ENCODE measurements around the gene RAB37. TPM values are rescaled to one million over a fixed set of nuclear protein-coding genes. Genes with fewer than 3 reads are reported as not detected.

RAB37 gene
- total and polyA plus RNA-seq, 2 of the 13 experiments (the other 11 are each of a cell fraction or from before 2014, with no cell fraction given), result 0.91 to 3.7 TPM

DNA sequence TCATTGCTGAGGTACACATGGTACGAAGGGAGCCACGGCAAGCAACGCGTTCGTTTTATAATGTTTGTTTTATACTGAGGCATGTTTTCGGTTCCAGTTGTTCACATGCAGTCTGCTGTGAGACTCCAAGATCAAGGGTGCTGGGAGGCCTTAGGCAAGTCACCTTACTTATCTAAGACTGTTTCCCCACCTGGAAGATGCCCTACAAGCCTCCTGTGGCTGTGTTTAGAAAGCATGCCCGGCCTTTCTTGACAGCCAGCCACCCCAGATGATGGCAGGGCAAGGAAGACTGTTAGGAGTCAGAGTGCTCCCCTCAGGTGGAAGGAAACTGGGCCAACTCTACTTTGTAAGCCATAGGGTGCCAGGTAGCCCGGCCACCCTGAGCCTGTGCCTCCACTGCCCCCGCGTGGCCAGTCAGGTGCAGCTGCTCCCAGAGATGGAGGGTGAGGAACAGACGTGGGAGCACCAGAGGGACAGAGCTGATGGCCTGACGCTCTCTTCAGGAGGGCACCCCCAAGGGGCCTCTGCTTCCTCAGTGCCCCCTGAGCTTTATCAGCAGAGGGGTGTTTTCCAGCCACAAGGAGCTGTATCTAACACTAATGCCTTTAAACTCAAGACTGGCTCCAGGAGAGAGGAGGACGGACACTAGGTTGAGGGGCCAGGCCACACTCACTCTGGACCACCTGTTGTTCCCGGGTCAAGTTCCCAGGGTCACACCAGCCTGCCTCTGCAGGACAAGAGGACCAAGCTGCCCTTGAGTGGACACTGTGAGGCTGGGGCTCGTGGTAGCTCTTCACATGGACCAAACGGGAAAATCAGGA lies 33.7 kb downstream of the RAB37 start (continued):
- TF ChIP-seq, protein P1, sequence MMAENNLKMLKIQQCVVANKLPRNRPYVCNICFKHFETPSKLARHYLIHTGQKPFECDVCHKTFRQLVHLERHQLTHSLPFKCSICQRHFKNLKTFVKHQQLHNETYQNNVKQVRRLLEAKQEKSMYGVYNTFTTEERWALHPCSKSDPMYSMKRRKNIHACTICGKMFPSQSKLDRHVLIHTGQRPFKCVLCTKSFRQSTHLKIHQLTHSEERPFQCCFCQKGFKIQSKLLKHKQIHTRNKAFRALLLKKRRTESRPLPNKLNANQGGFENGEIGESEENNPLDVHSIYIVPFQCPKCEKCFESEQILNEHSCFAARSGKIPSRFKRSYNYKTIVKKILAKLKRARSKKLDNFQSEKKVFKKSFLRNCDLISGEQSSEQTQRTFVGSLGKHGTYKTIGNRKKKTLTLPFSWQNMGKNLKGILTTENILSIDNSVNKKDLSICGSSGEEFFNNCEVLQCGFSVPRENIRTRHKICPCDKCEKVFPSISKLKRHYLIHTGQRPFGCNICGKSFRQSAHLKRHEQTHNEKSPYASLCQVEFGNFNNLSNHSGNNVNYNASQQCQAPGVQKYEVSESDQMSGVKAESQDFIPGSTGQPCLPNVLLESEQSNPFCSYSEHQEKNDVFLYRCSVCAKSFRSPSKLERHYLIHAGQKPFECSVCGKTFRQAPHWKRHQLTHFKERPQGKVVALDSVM (CRISPR knock-in tag; IDR thresholded peaks at IDR 0.05), result no peak
- no peak for TF ChIP-seq FOXP1 (IDR thresholded peaks at IDR 0.05)
- no peak for TF ChIP-seq FOXP1 (CRISPR knock-in tag; IDR thresholded peaks at IDR 0.05)
- TF ChIP-seq ZNF790 (CRISPR knock-in tag; IDR thresholded peaks at IDR 0.05; ENCODE audit: borderline replicate concordance), result no peak
- TF ChIP-seq ZNF251 (CRISPR knock-in tag; IDR thresholded peaks at IDR 0.05), result no peak
- TF ChIP-seq HNRNPUL1 (IDR thresholded peaks at IDR 0.05; ENCODE audit: low read depth, low read length), result no peak
- TF ChIP-seq THYN1 (CRISPR knock-in tag; IDR thresholded peaks at IDR 0.05; ENCODE audit: borderline replicate concordance, low read depth), result no peak
- no peak for TF ChIP-seq ZNF562 (CRISPR knock-in tag; IDR thresholded peaks at IDR 0.05; ENCODE audit: borderline replicate concordance)
- no peak for TF ChIP-seq ZNF10 (CRISPR knock-in tag; IDR thresholded peaks at IDR 0.05; ENCODE audit: borderline replicate concordance, low read depth)
- TF ChIP-seq FOXO1 (CRISPR knock-in tag; IDR thresholded peaks at IDR 0.05), result 0 out of 2 replicates have a peak, but pooled peaks have one; percentile 20
- no peak for TF ChIP-seq KLF15 (CRISPR knock-in tag; IDR thresholded peaks at IDR 0.05; ENCODE audit: borderline replicate concordance)
- TF ChIP-seq HMGA1 (CRISPR knock-in tag; conservative IDR thresholded peaks at IDR 0.05), result no peak
- TF ChIP-seq IKZF4 (CRISPR knock-in tag; IDR thresholded peaks at IDR 0.05; ENCODE audit: borderline replicate concordance, low read depth, not compliant biosample characterization), result no peak
- no peak for TF ChIP-seq NFE2 (CRISPR knock-in tag; IDR thresholded peaks at IDR 0.05)
- no peak for TF ChIP-seq ZNF30 (CRISPR knock-in tag; IDR thresholded peaks at IDR 0.05)
- TF ChIP-seq, protein P2, sequence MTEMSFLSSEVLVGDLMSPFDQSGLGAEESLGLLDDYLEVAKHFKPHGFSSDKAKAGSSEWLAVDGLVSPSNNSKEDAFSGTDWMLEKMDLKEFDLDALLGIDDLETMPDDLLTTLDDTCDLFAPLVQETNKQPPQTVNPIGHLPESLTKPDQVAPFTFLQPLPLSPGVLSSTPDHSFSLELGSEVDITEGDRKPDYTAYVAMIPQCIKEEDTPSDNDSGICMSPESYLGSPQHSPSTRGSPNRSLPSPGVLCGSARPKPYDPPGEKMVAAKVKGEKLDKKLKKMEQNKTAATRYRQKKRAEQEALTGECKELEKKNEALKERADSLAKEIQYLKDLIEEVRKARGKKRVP (CRISPR knock-in tag; IDR thresholded peaks at IDR 0.05), result no peak
- TF ChIP-seq ZNF207 (IDR thresholded peaks at IDR 0.05; ENCODE audit: borderline replicate concordance), result no peak
- TF ChIP-seq ZNF788 (CRISPR knock-in tag; IDR thresholded peaks at IDR 0.05; ENCODE audit: borderline replicate concordance), result peak; percentile 89
- TF ChIP-seq STAG1 (CRISPR knock-in tag; IDR thresholded peaks at IDR 0.05), result peak; percentile 99
- TF ChIP-seq, protein P3, sequence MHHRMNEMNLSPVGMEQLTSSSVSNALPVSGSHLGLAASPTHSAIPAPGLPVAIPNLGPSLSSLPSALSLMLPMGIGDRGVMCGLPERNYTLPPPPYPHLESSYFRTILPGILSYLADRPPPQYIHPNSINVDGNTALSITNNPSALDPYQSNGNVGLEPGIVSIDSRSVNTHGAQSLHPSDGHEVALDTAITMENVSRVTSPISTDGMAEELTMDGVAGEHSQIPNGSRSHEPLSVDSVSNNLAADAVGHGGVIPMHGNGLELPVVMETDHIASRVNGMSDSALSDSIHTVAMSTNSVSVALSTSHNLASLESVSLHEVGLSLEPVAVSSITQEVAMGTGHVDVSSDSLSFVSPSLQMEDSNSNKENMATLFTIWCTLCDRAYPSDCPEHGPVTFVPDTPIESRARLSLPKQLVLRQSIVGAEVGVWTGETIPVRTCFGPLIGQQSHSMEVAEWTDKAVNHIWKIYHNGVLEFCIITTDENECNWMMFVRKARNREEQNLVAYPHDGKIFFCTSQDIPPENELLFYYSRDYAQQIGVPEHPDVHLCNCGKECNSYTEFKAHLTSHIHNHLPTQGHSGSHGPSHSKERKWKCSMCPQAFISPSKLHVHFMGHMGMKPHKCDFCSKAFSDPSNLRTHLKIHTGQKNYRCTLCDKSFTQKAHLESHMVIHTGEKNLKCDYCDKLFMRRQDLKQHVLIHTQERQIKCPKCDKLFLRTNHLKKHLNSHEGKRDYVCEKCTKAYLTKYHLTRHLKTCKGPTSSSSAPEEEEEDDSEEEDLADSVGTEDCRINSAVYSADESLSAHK (CRISPR knock-in tag; IDR thresholded peaks at IDR 0.05; ENCODE audit: borderline replicate concordance), result no peak
- peak; percentile 79; the same call in 1 of the 2 replicates for TF ChIP-seq SMAD1 (CRISPR knock-in tag; IDR thresholded peaks at IDR 0.05; ENCODE audit: borderline replicate concordance, low read depth)
- peak; percentile 44; the same call in 1 of the 2 replicates for TF ChIP-seq MXD4 (CRISPR knock-in tag; IDR thresholded peaks at IDR 0.05)
- TF ChIP-seq, protein P4, sequence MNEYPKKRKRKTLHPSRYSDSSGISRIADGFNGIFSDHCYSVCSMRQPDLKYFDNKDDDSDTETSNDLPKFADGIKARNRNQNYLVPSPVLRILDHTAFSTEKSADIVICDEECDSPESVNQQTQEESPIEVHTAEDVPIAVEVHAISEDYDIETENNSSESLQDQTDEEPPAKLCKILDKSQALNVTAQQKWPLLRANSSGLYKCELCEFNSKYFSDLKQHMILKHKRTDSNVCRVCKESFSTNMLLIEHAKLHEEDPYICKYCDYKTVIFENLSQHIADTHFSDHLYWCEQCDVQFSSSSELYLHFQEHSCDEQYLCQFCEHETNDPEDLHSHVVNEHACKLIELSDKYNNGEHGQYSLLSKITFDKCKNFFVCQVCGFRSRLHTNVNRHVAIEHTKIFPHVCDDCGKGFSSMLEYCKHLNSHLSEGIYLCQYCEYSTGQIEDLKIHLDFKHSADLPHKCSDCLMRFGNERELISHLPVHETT (CRISPR knock-in tag; conservative IDR thresholded peaks at IDR 0.05), result 0 out of 2 replicates have a peak, but pooled peaks have one; percentile 40

Data from HepG2 (cell line).